IMR-90 (cell line): ENCODE data around the gene DIP2C. TPM values are rescaled to one million over a fixed set of nuclear protein-coding genes. Genes with fewer than 3 reads are reported as not detected.

ENCODE experiments used
- ATAC-seq: fragments of 200-7000 bp; cut with Tn5 transposase; 2 replicates; pipeline ENCODE4 v1.9.1; 2020; ENCODE audit warnings: low read depth, mild to moderate bottlenecking, moderate library complexity
- BruUV-seq: library from RNA; stranded (reverse); fragments of 400-500 nt; replicated peaks from 2 replicates; lab custom pipeline; 2021; lab: Mats Ljungman, UMichigan
- CTCF ChIA-PET: fragments of 300-600 bp; formaldehyde crosslinking; extraction: SDS; loops from one replicate; lab custom pipeline; 2021; ENCODE audit warnings: antibody characterized with exemption; lab: Yijun Ruan, JAX
- POLR2A ChIA-PET: fragments of 300-600 bp; sonication (Branson Sonifier 250); formaldehyde crosslinking; loops from one replicate; lab custom pipeline; 2022; ENCODE audit warnings: antibody characterized with exemption; ENCODE audit not compliant: unreplicated experiment; lab: Charles Lee
- DNase-seq: peaks from one replicate; pipeline ENCODE4 v3.0.0; 2013
- H2AFZ ChIP-seq: replicated peaks from 2 replicates; pipeline ENCODE3; 2013; ENCODE audit warnings: low read length, mild to moderate bottlenecking; ENCODE audit not compliant: poor library complexity
- H2AK5ac ChIP-seq: 2 replicates; pipeline ENCODE4 v1.6.1; 2013; ENCODE audit warnings: low read depth, low read length, inconsistent platforms
- H2AK9ac ChIP-seq: replicated peaks from 2 replicates; pipeline ENCODE3; 2013; ENCODE audit warnings: mild to moderate bottlenecking, low read depth, low read length, moderate library complexity; ENCODE audit not compliant: poor library complexity
- H2BK120ac ChIP-seq: 2 replicates; pipeline ENCODE4 v1.6.1; 2013; ENCODE audit warnings: low read depth, low read length, inconsistent platforms
- H2BK15ac ChIP-seq: 3 replicates; pipeline ENCODE4 v1.6.1; 2013; ENCODE audit warnings: low read depth, low read length, inconsistent platforms
- H2BK20ac ChIP-seq: 2 replicates; pipeline ENCODE4 v1.6.1; 2013; ENCODE audit warnings: low read depth, mild to moderate bottlenecking, inconsistent platforms, low read length, moderate library complexity
- H2BK5ac ChIP-seq: 2 replicates; pipeline ENCODE4 v1.6.1; 2013; ENCODE audit warnings: mild to moderate bottlenecking, low read depth, low read length, inconsistent platforms; ENCODE audit not compliant: poor library complexity, severe bottlenecking
- H3K14ac ChIP-seq: replicated peaks from 2 replicates; pipeline ENCODE4 v1.6.1; 2013; ENCODE audit warnings: low read depth, low read length, inconsistent platforms
- H3K18ac ChIP-seq: 2 replicates; pipeline ENCODE4 v1.6.1; 2013; ENCODE audit warnings: low read depth, low read length, control low read depth
- H3K23ac ChIP-seq: 2 replicates; pipeline ENCODE4 v1.6.1; 2013; ENCODE audit warnings: low read depth, low read length, inconsistent platforms
- H3K27ac ChIP-seq: 2 replicates; pipeline ENCODE4 v1.5.1; 2013; ENCODE audit warnings: mild to moderate bottlenecking, control low read depth, low read length; ENCODE audit not compliant: insufficient read depth
- H3K27me3 ChIP-seq: 2 replicates; pipeline ENCODE4 v1.6.1; 2013; ENCODE audit warnings: low read length; ENCODE audit not compliant: control insufficient read depth, insufficient read depth
- H3K36me3 ChIP-seq: 2 replicates; pipeline ENCODE4 v1.6.1; 2013; ENCODE audit warnings: low read length, mixed read lengths; ENCODE audit not compliant: control insufficient read depth, insufficient read depth
- H3K4ac ChIP-seq: 2 replicates; pipeline ENCODE4 v1.6.1; 2013; ENCODE audit warnings: low read depth, low read length, inconsistent platforms
- H3K4me1 ChIP-seq: 2 replicates; pipeline ENCODE4 v1.6.1; 2013; ENCODE audit warnings: low read length, mixed read lengths; ENCODE audit not compliant: control insufficient read depth, insufficient read depth
- H3K4me2 ChIP-seq: 2 replicates; pipeline ENCODE4 v1.6.1; 2013; ENCODE audit warnings: low read depth, mild to moderate bottlenecking, control low read depth, low read length, moderate library complexity
- H3K4me3 ChIP-seq: 2 replicates; pipeline ENCODE4 v1.5.1; 2013; ENCODE audit warnings: low read depth, mild to moderate bottlenecking, control low read depth, low read length, moderate library complexity; ENCODE audit not compliant: insufficient read depth
- H3K56ac ChIP-seq: 2 replicates; pipeline ENCODE4 v1.6.1; 2013; ENCODE audit warnings: low read length, inconsistent platforms; ENCODE audit not compliant: insufficient read depth; ENCODE audit errors: extremely low read depth
- H3K79me1 ChIP-seq, 2 experiments: 2 replicates each; pipeline ENCODE4 v1.6.1; 2013; ENCODE audit warnings: low read length in 2 of 2, inconsistent platforms in 1 of 2, low read depth in 1 of 2
- H3K9ac ChIP-seq: 2 replicates; pipeline ENCODE4 v1.6.1; 2013; ENCODE audit warnings: low read depth, low read length, control low read depth
- H3K9me1 ChIP-seq: 2 replicates; pipeline ENCODE4 v1.6.1; 2013; ENCODE audit warnings: low read length, inconsistent platforms; ENCODE audit not compliant: insufficient read depth
- H3K9me3 ChIP-seq: 2 replicates; pipeline ENCODE4 v1.6.1; 2013; ENCODE audit warnings: low read length; ENCODE audit not compliant: control insufficient read depth, insufficient read depth
- H4K20me1 ChIP-seq: 2 replicates; pipeline ENCODE4 v1.6.1; 2013; ENCODE audit warnings: low read length, inconsistent platforms; ENCODE audit not compliant: insufficient read depth
- H4K5ac ChIP-seq: 2 replicates; pipeline ENCODE4 v1.6.1; 2013; ENCODE audit warnings: mild to moderate bottlenecking, low read depth, low read length, control low read depth
- H4K8ac ChIP-seq, 2 experiments: 2 replicates each; pipeline ENCODE4 v1.6.1; 2013; ENCODE audit warnings: low read depth in 2 of 2, low read length in 2 of 2, control low read depth in 1 of 2, inconsistent platforms in 1 of 2
- H4K91ac ChIP-seq: 2 replicates; pipeline ENCODE4 v1.6.1; 2013; ENCODE audit warnings: low read depth, low read length, inconsistent platforms; ENCODE audit not compliant: insufficient read depth
- MAFK ChIP-seq: IDR thresholded peaks from 2 replicates; pipeline ENCODE4 v1.6.1; 2012; ENCODE audit warnings: low read depth, low read length, improper control_type of control experiment
- NFE2L2 ChIP-seq: fragments of 150-350 bp; IDR thresholded peaks from 2 replicates; pipeline ENCODE4 v1.6.1; 2016; ENCODE audit warnings: low read depth, mild to moderate bottlenecking, low read length
- RAD21 ChIP-seq: IDR thresholded peaks from 2 replicates; pipeline ENCODE4 v1.6.1; 2012; ENCODE audit warnings: low read length, improper control_type of control experiment
- WGBS, 2 experiments: methylation state at CpG; one replicate each; pipeline versions ENCODE4 v1.1.5 to v1.1.7; 2013; ENCODE audit warnings: missing lambda C conversion rate in 2 of 2; ENCODE audit not compliant: insufficient read length in 1 of 2; ENCODE audit errors: extremely low coverage in 2 of 2; 5-methylcytosine and 5-hydroxymethylcytosine counted together
- dilution Hi-C: fragments of 300-500 bp; cut with HindIII; formaldehyde crosslinking; loops from one replicate; pipeline ENCODE4 v1.14.3; 2018; ENCODE audit warnings: low sequenced_read_pairs; ENCODE audit not compliant: unreplicated experiment
- in situ Hi-C: fragments of 300-500 bp; cut with MboI; formaldehyde crosslinking; loops from 3 replicates; pipeline ENCODE4 v1.14.3; 2019; ENCODE audit warnings: low sequenced_read_pairs, inconsistent platforms, mixed read lengths
- intact Hi-C: fragments of 100-400 bp; cut with micrococcal nuclease; formaldehyde crosslinking; loops from 2 replicates; pipeline ENCODE4 v1.10.0; 2022
- polyA plus RNA-seq, 3 experiments: library from polyadenylated mRNA; depleted of rRNA; stranded (reverse); fragments of >200 nt; gene quantifications; 2 replicates each; pipeline ENCODE4 v1.2.3, GENCODE V29; 2012; ENCODE audit warnings: low replicate concordance in 1 of 3
- total RNA-seq: library from RNA; depleted of rRNA; stranded (reverse); fragments of >200 nt; gene quantifications from 2 replicates; pipeline ENCODE4 v1.2.3, GENCODE V29; 2012

The DIP2C gene
- total and polyA plus RNA-seq, 2 of the 4 experiments (the other 2 are of a cell fraction) = 8.6 to 17.3 TPM

DNA sequence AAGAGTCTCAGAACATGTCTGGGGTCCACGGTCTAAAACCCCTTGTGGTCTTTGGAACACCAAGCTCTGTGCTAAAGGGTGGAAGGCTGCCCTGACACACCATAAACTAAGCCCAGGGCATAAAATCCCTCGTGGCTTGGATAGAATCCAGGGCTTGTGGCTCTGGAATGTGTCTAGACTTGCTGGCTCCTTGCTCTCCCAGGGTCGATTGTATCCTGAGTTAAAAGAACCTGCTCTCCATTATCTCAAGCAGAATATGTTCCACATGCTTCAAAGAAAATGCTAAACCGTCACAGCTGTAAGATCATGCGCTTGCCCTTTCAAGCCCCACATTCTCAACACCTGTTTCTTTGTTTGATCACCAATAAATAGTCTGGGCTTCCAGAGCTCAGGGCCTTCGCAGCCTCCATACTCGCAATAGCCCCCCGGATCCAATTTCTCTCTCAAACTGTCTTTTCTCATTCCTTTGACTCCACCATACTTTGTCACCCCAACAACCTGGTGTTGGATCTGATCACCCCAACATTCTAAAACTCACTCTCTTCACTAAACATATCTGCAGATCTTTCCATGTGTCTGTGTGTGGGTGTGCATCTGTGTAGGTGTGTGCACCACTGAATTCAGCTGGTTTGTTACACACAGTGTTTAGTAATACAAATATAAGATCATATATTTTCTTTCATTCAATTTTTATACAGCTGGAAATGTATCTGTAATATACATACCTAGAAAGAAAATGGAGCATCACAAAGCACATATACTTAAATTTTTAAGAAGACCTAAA is 315.8 kb downstream of the DIP2C start (continued):
- TF ChIP-seq MAFK (no peak), RAD21 (no peak)

DNA sequence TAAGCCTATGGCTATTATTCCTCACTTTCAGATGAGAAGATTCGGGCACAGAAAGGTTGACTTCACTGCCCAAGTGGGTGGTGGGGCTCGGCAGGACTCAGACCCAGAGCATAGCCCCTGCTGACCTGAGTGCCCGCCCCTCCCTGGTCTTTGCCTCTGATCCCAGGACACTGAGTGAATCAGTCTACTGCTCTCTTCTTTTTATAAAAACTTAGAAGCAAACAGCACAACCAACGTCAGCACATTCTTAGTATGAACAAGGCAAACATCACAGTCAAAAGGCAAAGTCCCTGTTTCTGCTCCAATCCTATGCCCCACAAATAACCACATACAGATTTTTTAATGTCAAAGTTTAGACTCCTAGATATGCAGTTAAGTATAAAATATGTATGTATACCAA is 316.5 kb downstream of the DIP2C start:
- Histone ChIP-seq H3K79me1 (peaks cover 22 to 50% of the 10 kb centered on the region in 2 experiments), H3K4me1 (peaks cover 29% of the 10 kb centered on the region), H2AK9ac (no peak overlapping the region), H4K5ac (no peak overlapping the region; the same call in 1 of the 2 replicates), H3K18ac (0 out of 2 replicates have a peak overlapping the region, but pooled peaks have one; percentile 3), H2BK5ac (peak overlapping the region; percentile 62), H2BK20ac (peak overlapping the region; percentile 39; the same call in 1 of the 2 replicates), H3K14ac (no peak overlapping the region), H3K23ac (peak overlapping the region; percentile 18; the same call in 1 of the 2 replicates), H4K91ac (peak overlapping the region; percentile 66; the same call in 1 of the 2 replicates), H4K20me1 (peaks cover 7% of the 10 kb centered on the region), H3K56ac (peak overlapping the region; percentile 35; the same call in 1 of the 2 replicates), H3K9me1 (peaks cover 28% of the 10 kb centered on the region), H3K4me3 (no peak overlapping the region), H2BK15ac (peak overlapping the region; percentile 55; the same call in 2 of the 3 replicates), H3K36me3 (peaks cover 29% of the 10 kb centered on the region), H3K27ac (peak overlapping the region; percentile 28; the same call in 1 of the 2 replicates), H3K4ac (peak overlapping the region; percentile 65), H2AFZ (no peak overlapping the region), H3K27me3 (no peaks in the 10 kb centered on the region), H2BK120ac (peak overlapping the region; percentile 44), H2AK5ac (peak overlapping the region; percentile 13; the same call in 1 of the 2 replicates), H3K9ac (no peak overlapping the region), H3K4me2 (peak overlapping the region; percentile 45; the same call in 1 of the 2 replicates), H3K9me3 (no peaks in the 10 kb centered on the region), H4K8ac (peak overlapping the region in 1 of 2 experiments; percentile 48; a peak in 1 of 4 replicates)
- DNase-seq = peak; percentile 47
- no CpG with 5 or more reads among the region's 4 CpGs for WGBS, 2 experiments
- CTCF ChIA-PET = no interaction called here
- BruUV-seq = no TSS peak
- TF ChIP-seq MAFK = peak; percentile 59
- no peak for TF ChIP-seq NFE2L2
- dilution Hi-C loops (no loop called here), intact Hi-C loops (no loop called here), in situ Hi-C loops (no loop called here)
- peak; percentile 65 for ATAC-seq
- POLR2A ChIA-PET = no interaction called here
